22Rv1 (cell line): ENCODE results near the gene EDDM13.

ENCODE experiments used
- CTCF ChIP-seq: fragments of 450-650 bp; IDR thresholded peaks from 2 replicates; pipeline ENCODE4 v1.5.1; 2017; ENCODE audit warnings: mild to moderate bottlenecking
- ZFX ChIP-seq: fragments of 450-650 bp; IDR thresholded peaks from 2 replicates; pipeline ENCODE4 v1.6.1; 2017; ENCODE audit warnings: antibody characterized with exemption, borderline replicate concordance

GRCh38 chr19:56261145-56261544 lies 11.4 kb upstream of the EDDM13 start:
- TF ChIP-seq CTCF (no peak), ZFX (no peak)
